GM12875 (cell line): ENCODE measurements around the gene WIPF3.

Experiments
- H3K4me3 ChIP-seq: one replicate; pipeline ENCODE4 v1.5.1; 2011; ENCODE audit warnings: low read depth, low read length, control low read depth
- TF ChIP-seq, protein P1 (sequence below): IDR thresholded peaks from 2 replicates; pipeline ENCODE4 v1.5.1; 2011; ENCODE audit warnings: low read depth, mild to moderate bottlenecking, control low read depth, inconsistent platforms, low read length, moderate library complexity, borderline replicate concordance; ENCODE audit not compliant: insufficient read depth

The WIPF3 gene

DNA sequence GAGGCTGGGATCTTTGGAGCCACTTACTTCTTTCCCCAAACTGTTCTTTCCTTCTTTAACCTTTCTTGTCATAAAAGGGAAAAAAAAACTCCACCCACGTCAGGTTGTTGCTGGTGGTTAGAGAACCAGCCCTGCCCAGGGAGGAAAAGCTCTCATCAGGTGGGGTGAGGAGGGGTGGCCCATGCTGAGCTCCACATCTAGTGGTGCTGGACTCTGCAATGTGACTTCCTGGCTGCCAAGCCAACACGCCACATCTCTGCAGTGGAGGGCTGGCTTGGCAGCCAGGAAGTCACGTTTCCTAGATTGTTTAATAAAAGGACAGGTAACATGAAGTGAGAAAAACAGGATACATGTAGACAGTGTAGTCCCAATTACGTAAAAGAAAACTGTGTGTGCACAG lies 37.4 kb downstream of the WIPF3 start:
- TF ChIP-seq, protein P1, sequence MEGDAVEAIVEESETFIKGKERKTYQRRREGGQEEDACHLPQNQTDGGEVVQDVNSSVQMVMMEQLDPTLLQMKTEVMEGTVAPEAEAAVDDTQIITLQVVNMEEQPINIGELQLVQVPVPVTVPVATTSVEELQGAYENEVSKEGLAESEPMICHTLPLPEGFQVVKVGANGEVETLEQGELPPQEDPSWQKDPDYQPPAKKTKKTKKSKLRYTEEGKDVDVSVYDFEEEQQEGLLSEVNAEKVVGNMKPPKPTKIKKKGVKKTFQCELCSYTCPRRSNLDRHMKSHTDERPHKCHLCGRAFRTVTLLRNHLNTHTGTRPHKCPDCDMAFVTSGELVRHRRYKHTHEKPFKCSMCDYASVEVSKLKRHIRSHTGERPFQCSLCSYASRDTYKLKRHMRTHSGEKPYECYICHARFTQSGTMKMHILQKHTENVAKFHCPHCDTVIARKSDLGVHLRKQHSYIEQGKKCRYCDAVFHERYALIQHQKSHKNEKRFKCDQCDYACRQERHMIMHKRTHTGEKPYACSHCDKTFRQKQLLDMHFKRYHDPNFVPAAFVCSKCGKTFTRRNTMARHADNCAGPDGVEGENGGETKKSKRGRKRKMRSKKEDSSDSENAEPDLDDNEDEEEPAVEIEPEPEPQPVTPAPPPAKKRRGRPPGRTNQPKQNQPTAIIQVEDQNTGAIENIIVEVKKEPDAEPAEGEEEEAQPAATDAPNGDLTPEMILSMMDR, result no peak
- H3K4me3 ChIP-seq, result no peak overlapping the region

DNA sequence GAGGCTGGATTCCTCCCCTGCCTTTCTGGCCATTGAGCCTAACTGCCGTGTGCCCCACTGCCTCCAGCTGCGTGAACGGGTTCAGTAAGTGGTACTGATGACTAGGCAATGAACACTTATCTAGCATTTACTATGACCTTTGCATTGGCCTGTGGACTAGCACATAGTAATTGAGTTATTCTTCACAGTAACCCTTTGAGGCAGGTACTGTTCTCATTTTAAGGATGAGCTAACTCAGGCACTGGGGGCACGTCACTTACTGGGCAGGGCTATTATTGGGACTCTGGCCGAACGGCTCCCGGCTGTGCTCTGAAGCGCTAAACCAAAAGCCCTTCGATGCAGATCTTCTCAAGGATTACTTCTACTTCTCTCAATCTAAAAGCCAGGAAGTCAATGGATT lies 38.3 kb downstream of the WIPF3 start:
- H3K4me3 ChIP-seq, result no peak overlapping the region
- TF ChIP-seq, protein P1, result no peak

DNA sequence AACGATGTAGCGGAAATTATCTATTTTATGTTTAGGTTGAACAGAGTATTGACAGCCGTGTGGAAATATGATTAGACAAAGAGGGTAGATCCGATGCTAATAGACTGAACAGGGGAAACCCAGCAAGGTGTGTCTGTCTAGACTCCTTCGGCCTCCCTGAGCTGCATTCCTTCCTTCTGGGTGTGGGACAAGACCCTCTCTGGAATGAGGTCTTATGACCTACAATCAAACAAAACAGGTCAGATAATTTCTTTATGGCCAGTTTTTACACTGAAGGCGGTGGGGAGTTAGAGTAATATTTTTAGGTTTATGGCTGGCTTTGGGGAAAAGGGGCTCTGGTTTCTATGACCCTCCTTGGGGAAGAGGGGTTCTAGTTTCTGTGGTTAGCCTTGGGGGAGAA lies 41.2 kb downstream of the WIPF3 start:
- TF ChIP-seq, protein P1, result no peak

DNA sequence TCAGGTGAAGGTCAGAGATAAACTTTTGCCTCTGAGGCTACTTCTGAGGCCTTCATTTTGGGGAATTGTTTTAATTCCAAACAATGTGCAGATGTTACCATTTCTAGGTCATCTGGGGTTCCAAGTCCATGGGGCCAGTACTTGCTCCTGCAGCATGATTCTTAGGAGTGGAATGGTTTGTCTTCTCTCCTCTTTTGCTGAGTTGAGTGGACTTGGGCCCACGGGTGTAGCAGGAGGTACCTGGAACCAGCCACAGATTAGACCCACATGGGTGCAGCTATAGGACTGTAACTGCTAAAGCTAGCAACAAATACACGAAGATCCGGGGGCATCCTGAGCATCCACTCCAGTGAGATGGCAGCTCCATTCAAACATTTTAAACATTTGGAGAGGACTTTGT lies 41.6 kb downstream of the WIPF3 start:
- TF ChIP-seq, protein P1, result no peak
- no peak overlapping the region for H3K4me3 ChIP-seq

More for the DNA sequence above, 41.2 kb downstream of the WIPF3 start:
- no peak overlapping the region for H3K4me3 ChIP-seq

DNA sequence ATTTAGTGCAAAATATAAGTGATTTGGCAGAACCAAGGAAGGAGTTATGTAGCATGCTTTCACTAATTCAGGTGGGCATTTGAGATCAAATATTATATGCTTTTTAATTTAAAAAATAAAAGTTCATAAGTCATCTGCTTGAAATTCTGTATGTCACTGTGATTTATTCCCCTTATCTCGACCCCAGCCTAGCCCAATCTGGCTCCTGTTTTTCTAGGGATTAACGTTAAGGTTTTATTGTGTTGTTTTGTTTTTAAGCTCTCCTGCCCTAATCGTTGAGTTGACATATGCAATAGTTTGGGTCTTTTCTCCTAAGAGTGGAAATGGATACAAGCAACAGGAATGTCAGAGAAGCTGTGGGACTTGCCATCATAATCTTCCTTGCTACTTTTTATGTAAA lies 42.6 kb downstream of the WIPF3 start:
- no peak overlapping the region for H3K4me3 ChIP-seq
- TF ChIP-seq, protein P1, result no peak

DNA sequence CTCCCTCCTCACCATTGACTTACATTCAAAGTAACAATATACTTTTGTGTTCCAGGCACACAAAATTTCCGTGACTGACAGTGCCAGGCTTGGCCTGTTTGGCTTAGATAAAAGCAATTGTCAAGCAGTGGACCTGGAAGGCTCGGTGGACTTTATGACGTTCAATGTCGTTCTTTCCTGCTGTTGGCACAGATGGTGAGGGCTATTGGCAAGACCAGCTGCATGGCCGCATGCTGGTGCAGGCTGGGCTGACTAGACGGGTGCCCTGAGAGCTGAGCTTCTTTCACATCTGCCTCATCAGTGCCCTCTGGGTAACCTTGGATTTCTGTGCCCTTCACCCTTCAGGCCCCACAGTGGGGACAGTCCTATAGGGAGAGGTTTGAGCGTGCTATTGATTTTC lies 45.2 kb downstream of the WIPF3 start:
- H3K4me3 ChIP-seq, result no peak overlapping the region
- TF ChIP-seq, protein P1, result no peak

DNA sequence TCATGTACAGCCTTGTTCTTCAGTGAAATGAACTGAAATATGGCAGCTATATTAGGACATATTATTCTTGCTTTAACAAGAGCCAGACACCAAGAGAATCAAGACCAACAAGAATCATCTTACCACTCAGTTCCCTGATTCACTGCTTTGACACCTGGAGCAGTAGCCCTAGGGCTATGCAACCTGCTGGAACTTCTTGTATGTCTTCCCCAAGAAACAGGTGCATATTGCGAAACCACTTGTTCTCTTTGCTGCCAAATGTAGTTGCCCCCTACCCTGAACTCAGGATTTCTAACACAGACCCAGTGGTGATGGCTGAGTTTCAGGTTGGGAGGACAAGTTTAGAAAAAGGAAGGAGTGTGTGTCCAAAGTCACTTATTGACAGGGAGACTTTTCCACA lies 46.1 kb downstream of the WIPF3 start:
- H3K4me3 ChIP-seq, result no peak overlapping the region
- TF ChIP-seq, protein P1, result no peak
